GM03348 (cell line): ENCODE measurements around the gene KDSR.

Experiments used
- DNase-seq: peaks from one replicate; pipeline ENCODE4 v3.0.0; 2012; ENCODE audit warnings: low spot score

Gene KDSR

DNA sequence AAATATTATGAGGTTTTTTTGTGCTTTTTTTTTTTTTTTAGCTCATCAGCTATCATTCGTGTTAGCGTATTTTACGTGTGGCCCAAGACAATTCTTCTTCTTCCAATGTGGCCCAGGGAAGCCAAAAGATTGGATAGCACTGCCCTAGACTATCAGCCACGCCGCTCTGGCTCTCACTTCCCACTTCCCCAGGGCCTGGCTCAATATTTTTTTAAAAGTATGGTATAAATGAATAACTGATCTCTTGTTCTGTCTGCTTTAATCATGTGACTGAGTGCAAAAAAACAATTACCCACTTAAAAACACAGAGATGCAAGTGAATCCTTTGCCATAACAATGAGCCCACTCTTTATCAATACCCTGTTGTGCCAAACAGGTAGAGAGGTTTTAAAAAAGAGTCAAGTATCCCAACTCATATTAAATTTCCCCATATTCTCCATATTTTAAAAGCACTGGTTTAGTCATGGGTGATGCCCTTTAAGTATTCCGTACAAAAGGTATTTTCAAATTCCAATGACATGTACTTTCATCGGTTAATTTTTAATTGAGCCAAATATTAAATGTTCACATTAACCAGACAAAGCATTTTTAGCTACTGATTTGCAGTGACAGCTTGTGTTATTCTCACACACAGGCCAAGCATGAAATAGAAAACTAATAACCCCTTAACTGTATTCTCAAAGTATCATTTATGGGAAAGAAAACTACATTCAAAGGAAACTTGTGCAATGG lies 60.0 kb downstream of the KDSR start:
- DNase-seq = no peak

GRCh38 chr18:63306249-63306648 lies 60.8 kb downstream of the KDSR start:
- DNase-seq = no peak

GRCh38 chr18:63303547-63303946 lies 63.5 kb downstream of the KDSR start:
- no peak for DNase-seq

DNA sequence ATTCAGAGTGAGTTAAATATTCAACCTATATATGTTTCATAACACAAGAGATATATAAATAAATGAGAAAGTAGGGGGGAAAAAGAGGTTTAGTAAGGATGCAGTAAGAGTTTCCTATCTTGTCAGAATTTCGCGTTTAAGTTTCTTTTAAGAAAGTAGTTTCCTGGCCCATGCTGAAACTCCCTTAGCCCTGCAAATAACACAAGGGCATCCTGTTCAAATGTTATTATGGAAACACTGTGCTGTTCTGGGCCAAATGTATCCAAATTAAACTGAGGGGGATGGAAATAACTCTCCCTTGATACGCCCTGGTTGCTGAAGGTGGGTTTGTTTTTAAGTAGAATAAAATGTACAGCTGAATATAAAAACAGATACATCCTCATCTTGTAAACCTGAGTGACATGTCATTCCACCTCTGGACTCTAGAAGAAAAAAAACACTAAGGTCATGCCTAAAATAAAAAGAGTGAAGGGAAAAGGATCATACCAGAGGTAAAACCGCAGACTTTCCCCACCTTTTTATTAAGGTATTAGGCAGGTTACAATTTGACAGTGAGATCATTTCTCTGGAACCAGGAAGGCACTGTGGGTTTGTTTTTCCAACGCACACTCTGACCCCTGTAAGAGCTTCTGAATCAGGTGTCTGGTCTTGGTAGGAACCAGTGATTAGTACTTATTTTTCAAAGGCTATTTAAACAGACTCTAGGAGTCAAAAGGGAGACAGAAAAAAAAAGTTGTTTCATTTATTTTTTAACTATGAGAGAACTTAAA lies 64.2 kb downstream of the KDSR start:
- no peak for DNase-seq

- DNase-seq = no peak
These were observed 64.8 kb downstream of the KDSR start for GRCh38 chr18:63302220-63302619.

GRCh38 chr18:63301434-63301833 lies 65.6 kb downstream of the KDSR start:
- DNase-seq = no peak

DNA sequence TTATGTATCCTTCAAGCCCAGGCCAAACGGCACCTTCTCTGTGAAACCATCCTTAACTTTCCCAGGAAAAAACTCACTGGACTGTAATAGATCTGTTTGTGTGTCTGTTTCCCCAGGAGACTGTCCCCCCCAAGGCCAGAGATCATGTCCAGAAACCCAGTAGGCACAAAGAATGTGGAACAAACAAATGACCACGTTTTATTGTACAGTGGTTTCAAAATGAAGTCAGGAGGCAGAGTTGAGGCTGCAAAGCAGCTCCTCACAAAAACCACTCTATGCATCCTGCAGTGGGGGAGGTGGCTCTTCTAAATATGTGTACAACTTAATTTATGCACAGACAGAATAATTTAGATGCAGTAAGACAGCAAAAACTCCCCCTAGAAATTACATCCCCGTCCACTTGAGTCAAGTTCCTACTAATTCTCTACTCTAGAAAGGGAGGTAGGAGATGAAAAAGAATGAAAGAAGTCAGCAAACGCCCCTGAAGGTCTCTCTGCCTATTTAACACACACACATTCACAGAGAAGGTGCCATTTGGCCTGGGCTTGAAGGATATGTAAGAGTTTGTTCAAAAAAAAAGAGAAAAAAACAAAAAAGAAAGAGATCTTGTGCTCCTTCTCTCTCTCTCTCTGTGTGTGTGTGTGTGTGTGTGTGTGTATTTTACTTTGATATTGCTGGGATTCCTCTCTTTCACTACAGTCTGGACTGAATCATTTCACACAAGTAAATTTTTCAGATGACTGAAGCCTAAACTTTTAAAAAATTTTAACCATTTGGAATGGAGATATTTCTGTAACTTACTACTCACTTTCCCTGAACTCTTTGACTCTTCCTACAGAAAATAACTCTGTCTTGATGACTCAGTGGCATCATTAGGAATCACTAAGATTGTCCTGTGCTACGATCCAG lies 66.9 kb downstream of the KDSR start:
- DNase-seq = no peak

DNA sequence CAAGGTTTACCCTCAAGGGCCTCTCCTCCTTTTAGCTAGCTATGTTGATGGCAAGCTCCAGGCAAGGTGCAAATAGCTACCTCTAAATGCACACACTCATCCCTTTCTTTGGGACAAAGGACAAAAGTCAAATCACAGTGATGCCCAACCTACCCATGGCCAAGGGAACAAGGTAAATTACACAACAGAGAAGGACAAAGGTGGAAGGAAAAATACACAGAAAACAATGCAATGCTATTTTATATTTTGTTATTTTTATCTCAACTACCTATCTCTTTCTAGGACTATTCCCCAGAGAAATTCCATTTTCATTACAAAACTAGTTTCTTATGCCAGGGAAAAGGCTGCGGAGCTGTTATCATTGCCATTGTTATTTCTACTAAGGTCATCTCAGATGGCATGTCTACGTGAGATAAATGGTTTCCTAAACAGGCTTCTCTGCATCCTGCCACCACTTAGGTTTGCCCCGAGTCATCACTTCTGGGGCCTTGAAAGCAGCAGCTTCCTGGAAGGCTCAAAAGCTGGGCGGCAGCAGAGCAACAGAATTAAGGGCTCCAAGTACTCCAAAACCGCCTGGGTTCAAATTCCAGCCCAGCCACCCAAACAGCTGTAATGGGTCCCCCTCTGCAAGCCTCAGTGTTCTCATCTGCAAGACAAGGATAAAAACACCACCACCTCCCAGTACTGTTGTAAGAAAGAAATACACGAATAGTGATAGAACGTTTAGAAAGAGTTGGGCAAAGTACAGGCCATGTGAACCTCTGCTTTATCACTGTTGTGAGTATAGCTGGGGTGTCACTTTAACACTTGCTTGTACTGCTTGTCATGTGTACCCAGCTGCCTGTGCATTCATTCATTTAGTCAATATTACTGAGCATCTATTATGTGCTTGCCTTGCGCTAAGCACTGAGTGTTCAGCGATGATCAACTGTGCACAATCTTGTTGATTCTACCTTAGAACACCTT lies 68.3 kb downstream of the KDSR start:
- no peak for DNase-seq

DNA sequence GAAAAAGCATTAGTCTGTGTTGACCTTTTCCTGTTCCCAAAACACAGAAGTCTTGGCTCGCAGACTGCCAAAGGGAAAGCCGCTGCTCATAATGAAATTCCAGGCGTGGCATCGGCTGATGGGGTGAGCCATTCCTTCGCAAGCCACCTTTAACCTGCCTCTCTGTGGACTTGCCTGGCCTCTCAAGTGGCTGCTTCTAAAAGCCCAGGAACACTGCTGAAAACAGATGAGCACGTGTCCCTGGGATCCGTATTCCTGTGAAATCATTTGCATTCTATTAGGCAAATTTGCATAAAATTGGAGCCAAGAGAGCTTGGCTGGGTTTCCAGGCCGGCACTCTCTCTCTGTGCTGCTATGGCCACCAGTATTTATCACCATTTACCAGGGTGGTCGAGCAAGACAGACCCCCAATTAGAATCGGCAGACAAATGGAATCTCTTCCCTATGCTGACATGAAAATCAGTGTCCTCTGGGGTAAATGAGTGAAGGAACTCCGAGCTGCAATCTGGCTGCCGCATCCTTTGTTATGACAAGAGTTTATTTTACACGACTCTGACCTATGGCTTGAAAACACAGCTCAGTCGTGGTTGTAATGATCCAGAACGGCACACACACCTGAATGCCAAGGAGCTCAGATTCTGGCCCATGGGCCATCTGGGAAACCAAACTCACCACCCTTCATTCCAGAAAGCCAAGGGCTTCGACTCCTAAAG lies 69.2 kb downstream of the KDSR start:
- DNase-seq = no peak

GRCh38 chr18:63293935-63294334 lies 73.1 kb downstream of the KDSR start:
- no peak for DNase-seq

GRCh38 chr18:63292831-63293683 lies 73.9 kb downstream of the KDSR start:
- DNase-seq = no peak

GRCh38 chr18:63291278-63291677 lies 75.7 kb downstream of the KDSR start:
- DNase-seq = no peak

- DNase-seq = no peak
These were observed 76.2 kb downstream of the KDSR start for GRCh38 chr18:63290821-63291200.

DNA sequence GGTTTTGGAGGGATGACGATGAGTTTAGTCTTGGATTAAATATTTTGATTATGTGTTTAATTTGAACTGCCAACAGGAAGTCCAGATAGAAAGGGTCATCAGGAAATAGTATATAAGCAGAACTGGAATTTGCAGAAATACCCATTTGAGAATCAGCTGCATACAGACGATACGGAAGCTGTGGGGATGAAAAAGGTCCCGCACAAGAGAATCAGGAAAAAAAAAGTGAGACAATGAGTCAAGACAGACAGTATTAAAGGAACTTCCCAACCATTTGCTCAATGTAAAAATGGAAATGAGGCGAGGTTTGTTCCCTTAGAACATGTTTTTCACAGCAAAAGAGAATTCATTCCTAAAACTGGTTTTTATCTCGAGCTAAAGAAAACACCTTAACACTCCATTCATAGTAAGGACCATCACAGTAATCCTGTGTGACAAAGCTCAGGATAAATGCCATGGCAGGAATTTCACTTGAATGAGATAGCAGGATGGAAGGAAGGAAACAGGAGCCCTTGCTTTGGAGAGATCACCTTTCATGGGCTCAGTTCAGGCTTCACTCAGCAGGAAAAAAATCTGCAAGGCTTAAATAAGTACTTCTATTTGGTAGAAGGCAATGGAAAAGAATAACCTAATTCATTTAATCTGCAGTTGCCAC lies 76.7 kb downstream of the KDSR start:
- DNase-seq = no peak

GRCh38 chr18:63288311-63288710 lies 78.7 kb downstream of the KDSR start:
- no peak for DNase-seq

- DNase-seq = no peak
These were observed 79.2 kb downstream of the KDSR start for GRCh38 chr18:63287691-63288220.

GRCh38 chr18:63286926-63287325 lies 80.1 kb downstream of the KDSR start:
- DNase-seq = no peak

GRCh38 chr18:63284827-63285733 lies 81.9 kb downstream of the KDSR start:
- no peak for DNase-seq
